ENCODE results near the gene ZNF774.

GRCh38 chr15:90336705-90337141 is 15.4 kb upstream of the ZNF774 start:
- TF ChIP-seq, protein P1, sequence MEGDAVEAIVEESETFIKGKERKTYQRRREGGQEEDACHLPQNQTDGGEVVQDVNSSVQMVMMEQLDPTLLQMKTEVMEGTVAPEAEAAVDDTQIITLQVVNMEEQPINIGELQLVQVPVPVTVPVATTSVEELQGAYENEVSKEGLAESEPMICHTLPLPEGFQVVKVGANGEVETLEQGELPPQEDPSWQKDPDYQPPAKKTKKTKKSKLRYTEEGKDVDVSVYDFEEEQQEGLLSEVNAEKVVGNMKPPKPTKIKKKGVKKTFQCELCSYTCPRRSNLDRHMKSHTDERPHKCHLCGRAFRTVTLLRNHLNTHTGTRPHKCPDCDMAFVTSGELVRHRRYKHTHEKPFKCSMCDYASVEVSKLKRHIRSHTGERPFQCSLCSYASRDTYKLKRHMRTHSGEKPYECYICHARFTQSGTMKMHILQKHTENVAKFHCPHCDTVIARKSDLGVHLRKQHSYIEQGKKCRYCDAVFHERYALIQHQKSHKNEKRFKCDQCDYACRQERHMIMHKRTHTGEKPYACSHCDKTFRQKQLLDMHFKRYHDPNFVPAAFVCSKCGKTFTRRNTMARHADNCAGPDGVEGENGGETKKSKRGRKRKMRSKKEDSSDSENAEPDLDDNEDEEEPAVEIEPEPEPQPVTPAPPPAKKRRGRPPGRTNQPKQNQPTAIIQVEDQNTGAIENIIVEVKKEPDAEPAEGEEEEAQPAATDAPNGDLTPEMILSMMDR (IDR thresholded peaks at IDR 0.05): no peak
- no peak for TF ChIP-seq ZFX (IDR thresholded peaks at IDR 0.05; ENCODE audit: borderline replicate concordance)
